Measurements from ENCODE around the gene FBXO31.

GRCh38 chr16:87329436-87330256 lies 53.9 kb downstream of the FBXO31 start:
- TF ChIP-seq CTCF (tag by site-specific recombination; IDR thresholded peaks at IDR 0.05) (no peak), ZBTB7A (tag by site-specific recombination; IDR thresholded peaks at IDR 0.05; ENCODE audit: low read depth) (no peak)

Measured in HEK293 (cell line).